Nephron progenitor cell (in vitro differentiated cells): ENCODE data around the gene PKD1L1.

Experiments used
- DNase-seq: peaks from one replicate; pipeline ENCODE4 v3.0.0; 2021
- H3K27ac Mint-ChIP-seq: 2 replicates; pipeline ENCODE4 v1.8.0; 2021; ENCODE audit warnings: mild to moderate bottlenecking, moderate library complexity, mixed read lengths
- H3K27me3 Mint-ChIP-seq: 2 replicates; pipeline ENCODE4 v1.8.0; 2021; ENCODE audit warnings: mild to moderate bottlenecking, low read depth, mixed read lengths; ENCODE audit not compliant: poor library complexity
- H3K36me3 Mint-ChIP-seq: 2 replicates; pipeline ENCODE4 v1.8.0; 2021; ENCODE audit warnings: low read depth, mixed read lengths
- H3K4me1 Mint-ChIP-seq: 2 replicates; pipeline ENCODE4 v1.8.0; 2021; ENCODE audit warnings: mixed read lengths
- H3K4me3 Mint-ChIP-seq: 2 replicates; pipeline ENCODE4 v1.8.0; 2021; ENCODE audit warnings: mild to moderate bottlenecking, moderate library complexity, mixed read lengths
- H3K9me3 Mint-ChIP-seq: 2 replicates; pipeline ENCODE4 v1.8.0; 2021; ENCODE audit warnings: mild to moderate bottlenecking, moderate library complexity, mixed read lengths
- TF ChIP-seq, protein P1 (sequence below): fragments of 200-600 bp; sonication (generic); IDR thresholded peaks from 2 replicates; pipeline ENCODE4 v1.5.0; 2021; ENCODE audit warnings: antibody characterized with exemption

PKD1L1 gene

GRCh38 chr7:47836080-47836479 is 112.2 kb downstream of the PKD1L1 start:
- TF ChIP-seq, protein P1, sequence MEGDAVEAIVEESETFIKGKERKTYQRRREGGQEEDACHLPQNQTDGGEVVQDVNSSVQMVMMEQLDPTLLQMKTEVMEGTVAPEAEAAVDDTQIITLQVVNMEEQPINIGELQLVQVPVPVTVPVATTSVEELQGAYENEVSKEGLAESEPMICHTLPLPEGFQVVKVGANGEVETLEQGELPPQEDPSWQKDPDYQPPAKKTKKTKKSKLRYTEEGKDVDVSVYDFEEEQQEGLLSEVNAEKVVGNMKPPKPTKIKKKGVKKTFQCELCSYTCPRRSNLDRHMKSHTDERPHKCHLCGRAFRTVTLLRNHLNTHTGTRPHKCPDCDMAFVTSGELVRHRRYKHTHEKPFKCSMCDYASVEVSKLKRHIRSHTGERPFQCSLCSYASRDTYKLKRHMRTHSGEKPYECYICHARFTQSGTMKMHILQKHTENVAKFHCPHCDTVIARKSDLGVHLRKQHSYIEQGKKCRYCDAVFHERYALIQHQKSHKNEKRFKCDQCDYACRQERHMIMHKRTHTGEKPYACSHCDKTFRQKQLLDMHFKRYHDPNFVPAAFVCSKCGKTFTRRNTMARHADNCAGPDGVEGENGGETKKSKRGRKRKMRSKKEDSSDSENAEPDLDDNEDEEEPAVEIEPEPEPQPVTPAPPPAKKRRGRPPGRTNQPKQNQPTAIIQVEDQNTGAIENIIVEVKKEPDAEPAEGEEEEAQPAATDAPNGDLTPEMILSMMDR: no peak
- Mint-ChIP-seq H3K27me3 (peaks cover 6% of the 10 kb centered on the region), H3K36me3 (no peaks in the 10 kb centered on the region), H3K4me1 (peaks cover 18% of the 10 kb centered on the region), H3K27ac (no peak overlapping the region), H3K9me3 (no peaks in the 10 kb centered on the region), H3K4me3 (no peak overlapping the region)
- no peak for DNase-seq

GRCh38 chr7:47833211-47833610 is 115.1 kb downstream of the PKD1L1 start:
- H3K9me3 Mint-ChIP-seq: no peaks in the 10 kb centered on the region
- no peaks in the 10 kb centered on the region for H3K36me3 Mint-ChIP-seq
- TF ChIP-seq, protein P1: no peak

DNA sequence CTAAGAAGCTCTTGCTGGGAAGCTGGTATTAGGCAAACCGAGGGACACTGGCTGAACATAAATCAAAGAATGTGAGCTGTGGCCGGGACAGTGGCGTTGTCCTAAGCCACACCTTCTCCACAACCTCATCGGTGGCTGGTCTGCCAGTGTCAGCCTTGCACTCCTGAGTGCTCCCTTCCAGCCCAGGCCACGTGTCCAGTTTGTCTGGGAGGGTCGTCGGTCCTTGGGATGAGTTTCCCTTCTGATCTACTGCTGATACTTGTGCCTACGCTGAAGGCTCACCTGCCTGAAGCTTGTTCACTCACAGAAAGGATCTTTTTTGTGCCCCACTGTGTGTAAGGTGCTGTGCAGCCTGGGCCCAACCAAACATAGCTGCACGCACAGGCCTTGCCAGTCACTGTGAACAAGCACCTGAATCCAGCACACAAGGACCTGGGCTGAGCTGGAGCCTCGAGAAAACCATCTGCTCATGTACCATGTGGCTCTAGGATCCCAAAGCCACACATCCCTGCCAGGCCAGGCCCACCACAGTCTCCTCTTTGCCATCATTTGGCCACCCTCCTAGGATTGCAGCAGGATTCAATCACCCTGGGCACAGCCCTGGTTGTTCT is 116.1 kb downstream of the PKD1L1 start:
- H3K4me1 Mint-ChIP-seq: peaks cover 25% of the 10 kb centered on the region
- H3K36me3 Mint-ChIP-seq: no peaks in the 10 kb centered on the region
- H3K9me3 Mint-ChIP-seq: no peaks in the 10 kb centered on the region
- H3K27ac Mint-ChIP-seq: no peak overlapping the region
- peaks cover 4% of the 10 kb centered on the region for H3K27me3 Mint-ChIP-seq
- TF ChIP-seq, protein P1: no peak
- no peak for DNase-seq
- H3K4me3 Mint-ChIP-seq: no peak overlapping the region

More at GRCh38 chr7:47833211-47833610, 115.1 kb downstream of the PKD1L1 start:
- peaks cover 20% of the 10 kb centered on the region for H3K4me1 Mint-ChIP-seq
- no peak overlapping the region for H3K4me3 Mint-ChIP-seq
- no peak overlapping the region for H3K27ac Mint-ChIP-seq
- peaks cover 7% of the 10 kb centered on the region for H3K27me3 Mint-ChIP-seq
- DNase-seq: no peak

DNA sequence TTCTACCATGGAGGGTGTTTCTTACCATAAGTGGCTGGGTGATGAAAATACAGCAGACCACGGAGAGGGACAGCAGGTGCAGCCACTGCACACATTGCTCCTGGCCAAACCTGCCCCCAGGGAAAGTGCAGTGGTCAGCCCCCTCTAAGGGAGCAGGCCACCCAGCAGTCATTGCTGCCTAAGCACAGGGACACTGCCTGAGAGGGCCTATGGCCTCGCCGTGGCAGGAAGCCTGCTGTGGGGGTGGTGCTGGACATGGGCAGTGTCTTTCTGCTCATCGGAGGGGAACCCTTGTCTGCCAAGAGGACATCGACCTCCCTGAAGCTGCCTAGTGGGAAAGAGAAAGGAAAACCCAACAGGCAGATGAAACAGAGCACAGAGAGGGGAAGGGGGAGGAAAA is 118.3 kb downstream of the PKD1L1 start:
- Mint-ChIP-seq H3K4me3 (no peak overlapping the region), H3K9me3 (no peaks in the 10 kb centered on the region), H3K36me3 (no peaks in the 10 kb centered on the region), H3K4me1 (peaks cover 15% of the 10 kb centered on the region), H3K27ac (no peak overlapping the region), H3K27me3 (peaks cover 8% of the 10 kb centered on the region)
- TF ChIP-seq, protein P1: no peak
- no peak for DNase-seq

- Mint-ChIP-seq H3K4me3 (no peak overlapping the region), H3K36me3 (no peaks in the 10 kb centered on the region), H3K27ac (no peak overlapping the region), H3K4me1 (peaks cover 15% of the 10 kb centered on the region), H3K27me3 (peaks cover 10% of the 10 kb centered on the region), H3K9me3 (no peaks in the 10 kb centered on the region)
- TF ChIP-seq, protein P1: no peak
- DNase-seq: no peak
These were observed 120.4 kb downstream of the PKD1L1 start for GRCh38 chr7:47827871-47828270.

DNA sequence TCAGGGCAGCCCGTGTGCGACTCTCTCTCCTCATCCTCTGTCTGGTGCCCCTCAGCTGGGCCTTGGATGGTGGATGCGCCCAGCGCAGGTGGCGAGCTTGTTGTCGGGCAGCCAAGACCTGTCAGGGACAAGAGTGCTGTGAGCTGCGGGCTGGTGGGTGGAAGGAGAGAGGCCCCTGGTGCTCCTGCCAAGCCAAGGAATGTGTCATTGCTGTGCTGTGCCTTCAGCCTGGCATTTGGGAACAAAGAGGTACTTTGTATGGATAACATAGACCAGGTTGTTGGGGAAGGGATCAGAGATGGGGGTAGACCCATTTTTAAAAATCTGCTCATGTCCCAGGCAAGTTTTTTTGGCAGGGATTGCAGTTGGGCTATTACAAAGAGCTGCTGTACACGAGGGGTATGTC is 120.9 kb downstream of the PKD1L1 start:
- Mint-ChIP-seq H3K27ac (no peak overlapping the region), H3K27me3 (peaks cover 12% of the 10 kb centered on the region), H3K36me3 (no peaks in the 10 kb centered on the region), H3K4me1 (peaks cover 15% of the 10 kb centered on the region), H3K4me3 (no peak overlapping the region), H3K9me3 (no peaks in the 10 kb centered on the region)
- DNase-seq: no peak
- TF ChIP-seq, protein P1: no peak
